Tibial nerve (tissue), 4 donors: ENCODE results near the gene LGR5. TPM values are rescaled to one million over a fixed set of nuclear protein-coding genes. Genes with fewer than 3 reads are reported as not detected.
A peak's percentile ranks its signal among the peaks of the same experiment; 100 is the strongest.

Source experiments
- DNase-seq, 2 donors: peaks; one replicate each; pipeline ENCODE4 v3.0.0-alpha.2; 2019; ENCODE audit warnings: low spot score in 2 of 2
- H3K27ac ChIP-seq, 4 donors: fragments of 200-600 bp; sonication (generic) in 3 of 4; one replicate each; pipeline ENCODE4 v1.5.1; 2017 to 2019; ENCODE audit warnings: mild to moderate bottlenecking in 1 of 4
- H3K27me3 ChIP-seq, 2 donors: fragments of 200-600 bp; sonication (generic) in 1 of 2; one replicate each; pipeline versions ENCODE4 v1.5.1 to v1.6.0; 2017 to 2019
- H3K36me3 ChIP-seq, 3 donors: fragments of 200-600 bp; sonication (generic); one replicate each; pipeline ENCODE4 v1.5.1; 2018 to 2019
- H3K4me1 ChIP-seq, 4 donors: fragments of 200-600 bp; sonication (generic) in 3 of 4; one replicate each; pipeline ENCODE4 v1.5.1; 2017 to 2019
- H3K4me3 ChIP-seq, 4 donors: fragments of 200-600 bp; sonication (generic) in 3 of 4; one replicate each; pipeline ENCODE4 v1.5.1; 2017 to 2019; ENCODE audit warnings: mild to moderate bottlenecking in 1 of 4, moderate library complexity in 1 of 4
- H3K9me3 ChIP-seq, 4 donors: fragments of 200-600 bp; sonication (generic) in 3 of 4; one replicate each; pipeline ENCODE4 v1.5.1; 2017 to 2019
- EP300 ChIP-seq, 2 donors: sonication (generic); formaldehyde crosslinking; IDR thresholded peaks; one replicate each; pipeline ENCODE4 v1.6.1; 2017; ENCODE audit warnings: antibody characterized with exemption in 2 of 2, mild to moderate bottlenecking in 1 of 2
- POLR2A ChIP-seq, 2 donors: fragments of 450-650 bp; IDR thresholded peaks; one replicate each; pipeline ENCODE4 v1.6.1; 2017; ENCODE audit warnings: antibody characterized with exemption in 2 of 2, mild to moderate bottlenecking in 2 of 2, moderate library complexity in 2 of 2
- WGBS, 2 donors: methylation state at CpG; one replicate each; pipeline ENCODE4 v1.1.5; 2018; 5-methylcytosine and 5-hydroxymethylcytosine counted together
- total RNA-seq, 4 donors: library from RNA; depleted of rRNA; stranded (reverse); fragments of >200 nt; gene quantifications; one replicate each; pipeline ENCODE4 v1.1.0, GENCODE V29; 2016
- TF ChIP-seq, protein P1 (sequence below), 5 experiments: fragments of 200-600 bp in 3 of 5; fragments of 450-650 bp in 2 of 5; sonication (generic) in 3 of 5; IDR thresholded peaks; one replicate each; pipeline ENCODE4 v1.5.1; 2016 to 2019; ENCODE audit warnings: antibody characterized with exemption in 5 of 5, mild to moderate bottlenecking in 3 of 5, moderate library complexity in 2 of 5

LGR5 gene
- total RNA-seq, 4 donors from 2014 or later: 1.6 to 11.1 (median 7.7) TPM

DNA sequence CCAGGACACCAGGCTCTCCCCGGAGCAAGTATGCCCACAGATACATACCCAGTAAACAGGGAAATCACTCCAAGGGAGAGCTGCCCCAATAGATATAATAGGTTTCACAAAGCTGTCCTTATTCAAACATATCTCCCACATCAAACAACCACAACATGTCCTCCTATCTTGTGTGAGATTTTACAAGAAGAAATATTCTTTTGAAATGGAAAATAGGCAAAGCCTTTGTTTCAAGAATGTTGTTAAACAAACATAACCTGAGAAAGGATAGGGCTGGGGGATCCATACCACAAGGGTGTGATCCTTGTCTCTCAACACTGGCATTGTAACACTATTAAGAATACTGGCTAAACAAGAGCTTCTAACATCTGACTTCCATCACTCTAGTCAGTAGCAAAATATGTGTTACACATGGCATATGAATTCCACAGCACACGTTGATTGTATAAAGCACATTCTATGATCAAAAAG is 32.9 kb downstream of the LGR5 start:
- Histone ChIP-seq H3K4me3 (no peak overlapping the region), H3K9me3 (no peaks in the 10 kb centered on the region), H3K36me3 (no peaks in the 10 kb centered on the region), H3K27ac (no peak overlapping the region), H3K27me3 (no peaks in the 10 kb centered on the region), H3K4me1 (peaks cover 0 to 6% (median 0%) of the 10 kb centered on the region in 4 donors)
- no peak for DNase-seq
- 37 to 49% methylated on average over 2 of the region's 2 CpGs for WGBS, 2 donors
- TF ChIP-seq EP300 (IDR thresholded peaks at IDR 0.05) (no peak), POLR2A (IDR thresholded peaks at IDR 0.05) (no peak)
- TF ChIP-seq, protein P1, sequence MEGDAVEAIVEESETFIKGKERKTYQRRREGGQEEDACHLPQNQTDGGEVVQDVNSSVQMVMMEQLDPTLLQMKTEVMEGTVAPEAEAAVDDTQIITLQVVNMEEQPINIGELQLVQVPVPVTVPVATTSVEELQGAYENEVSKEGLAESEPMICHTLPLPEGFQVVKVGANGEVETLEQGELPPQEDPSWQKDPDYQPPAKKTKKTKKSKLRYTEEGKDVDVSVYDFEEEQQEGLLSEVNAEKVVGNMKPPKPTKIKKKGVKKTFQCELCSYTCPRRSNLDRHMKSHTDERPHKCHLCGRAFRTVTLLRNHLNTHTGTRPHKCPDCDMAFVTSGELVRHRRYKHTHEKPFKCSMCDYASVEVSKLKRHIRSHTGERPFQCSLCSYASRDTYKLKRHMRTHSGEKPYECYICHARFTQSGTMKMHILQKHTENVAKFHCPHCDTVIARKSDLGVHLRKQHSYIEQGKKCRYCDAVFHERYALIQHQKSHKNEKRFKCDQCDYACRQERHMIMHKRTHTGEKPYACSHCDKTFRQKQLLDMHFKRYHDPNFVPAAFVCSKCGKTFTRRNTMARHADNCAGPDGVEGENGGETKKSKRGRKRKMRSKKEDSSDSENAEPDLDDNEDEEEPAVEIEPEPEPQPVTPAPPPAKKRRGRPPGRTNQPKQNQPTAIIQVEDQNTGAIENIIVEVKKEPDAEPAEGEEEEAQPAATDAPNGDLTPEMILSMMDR (IDR thresholded peaks at IDR 0.05): no peak

DNA sequence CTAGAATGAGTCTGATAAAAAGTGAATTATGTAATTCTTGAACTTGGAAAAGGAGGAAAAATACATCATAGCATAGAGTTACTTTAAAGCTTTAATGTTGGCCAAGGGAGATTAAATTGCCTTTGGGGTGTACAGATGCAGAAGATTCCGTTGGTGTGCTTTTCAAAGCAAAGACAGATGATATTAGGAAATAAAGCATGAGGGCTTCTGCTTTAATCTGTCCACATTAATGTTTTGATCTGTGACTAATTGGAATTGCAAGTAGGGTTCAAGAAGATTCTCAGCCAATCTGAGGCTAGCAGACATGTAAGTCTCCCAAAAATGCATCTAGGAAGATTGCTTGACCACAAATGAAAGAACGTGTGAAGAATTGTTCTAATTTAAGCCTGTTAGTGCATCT is 35.2 kb downstream of the LGR5 start:
- H3K9me3 ChIP-seq: no peaks in the 10 kb centered on the region
- TF ChIP-seq, protein P1 (IDR thresholded peaks at IDR 0.05): no peak
- TF ChIP-seq EP300 (IDR thresholded peaks at IDR 0.05) (no peak), POLR2A (IDR thresholded peaks at IDR 0.05) (no peak)
- H3K27me3 ChIP-seq: no peaks in the 10 kb centered on the region
- no peak overlapping the region for H3K4me3 ChIP-seq
- 66 to 67% methylated on average over 2 of the region's 2 CpGs for WGBS, 2 donors
- H3K4me1 ChIP-seq: peaks cover 0 to 6% (median 0%) of the 10 kb centered on the region in 4 donors
- peak overlapping the region in 2 of 4 donors; percentile 58 to 73 for H3K27ac ChIP-seq
- no peaks in the 10 kb centered on the region for H3K36me3 ChIP-seq
- no peak for DNase-seq

DNA sequence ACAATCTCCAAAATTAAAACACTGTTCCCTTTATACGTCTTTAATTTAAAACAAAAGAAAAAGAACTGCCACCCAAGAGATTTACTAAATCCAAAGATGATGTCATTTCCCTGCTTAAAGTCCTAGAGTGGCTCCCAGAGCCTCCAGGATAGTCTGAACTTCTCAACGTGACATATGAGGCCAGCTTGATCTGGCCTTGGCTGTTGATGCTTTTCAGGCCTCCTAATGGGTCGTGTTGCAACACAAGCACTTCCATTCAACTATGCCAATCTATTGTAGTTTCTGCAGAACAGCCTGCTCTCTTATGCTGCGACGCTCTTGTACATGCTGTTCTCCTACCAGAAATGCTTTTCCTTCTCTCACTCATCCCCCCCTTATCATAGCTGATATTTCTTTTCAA is 35.7 kb downstream of the LGR5 start:
- 39 to 53% methylated on average over 5 of the region's 5 CpGs for WGBS, 2 donors
- peak in 1 of 2 donors; percentile 13 for DNase-seq
- Histone ChIP-seq H3K27me3 (no peaks in the 10 kb centered on the region), H3K4me3 (no peak overlapping the region), H3K4me1 (peaks cover 0 to 6% (median 0%) of the 10 kb centered on the region in 4 donors), H3K9me3 (no peaks in the 10 kb centered on the region), H3K27ac (peak overlapping the region in 2 of 4 donors; percentile 58 to 73), H3K36me3 (no peaks in the 10 kb centered on the region)
- TF ChIP-seq EP300 (IDR thresholded peaks at IDR 0.05) (peak; percentile 18 to 87), POLR2A (IDR thresholded peaks at IDR 0.05) (no peak)

DNA sequence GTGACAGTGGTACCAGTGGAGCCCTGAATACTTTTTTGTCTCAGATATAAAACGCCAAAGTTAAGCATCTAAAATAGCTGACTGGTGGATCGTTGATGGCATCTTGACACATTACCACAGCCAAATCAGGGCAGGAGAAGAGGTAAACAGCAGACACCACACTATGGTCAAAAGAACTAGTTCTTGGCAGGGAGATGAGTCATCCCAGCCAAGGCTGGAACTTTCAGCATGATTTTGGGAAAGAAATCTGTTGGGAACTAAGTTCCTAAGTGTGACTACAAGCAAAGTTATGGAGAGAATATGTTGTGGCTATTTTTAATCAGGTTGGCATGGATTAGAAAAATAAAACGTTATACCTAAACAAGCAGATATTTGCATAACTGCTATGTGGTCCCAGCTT is 36.9 kb downstream of the LGR5 start:
- no peak for TF ChIP-seq POLR2A (IDR thresholded peaks at IDR 0.05)
- TF ChIP-seq, protein P1 (IDR thresholded peaks at IDR 0.05): no peak
- Histone ChIP-seq H3K36me3 (no peaks in the 10 kb centered on the region), H3K27ac (peak overlapping the region in 3 of 4 donors; percentile 36 to 73 (median 67)), H3K27me3 (no peaks in the 10 kb centered on the region), H3K4me3 (no peak overlapping the region), H3K9me3 (no peaks in the 10 kb centered on the region), H3K4me1 (peaks cover 0 to 6% (median 0%) of the 10 kb centered on the region in 4 donors)
- WGBS, 2 donors: 71 to 77% methylated on average over 3 of the region's 3 CpGs
- no peak for DNase-seq

DNA sequence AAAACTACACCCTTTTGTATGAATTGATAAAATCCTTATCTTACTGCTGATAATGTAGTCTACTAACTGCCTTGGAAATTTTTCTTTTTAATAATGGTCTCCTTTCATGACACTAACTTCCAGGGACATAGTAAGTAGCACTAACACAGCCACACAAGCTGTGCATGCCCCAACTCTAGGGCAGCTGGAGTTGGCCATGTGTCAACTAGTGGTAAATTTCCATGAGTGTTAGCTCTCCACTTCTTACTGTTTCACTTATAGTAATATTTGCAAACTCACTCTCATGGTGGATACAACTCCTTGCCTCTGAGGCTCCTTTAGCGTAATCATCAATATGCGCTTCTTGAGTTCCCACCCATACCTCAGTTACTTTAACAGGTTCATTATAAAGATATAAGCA is 38.0 kb downstream of the LGR5 start:
- no peaks in the 10 kb centered on the region for H3K36me3 ChIP-seq

More for the DNA sequence above, 38.0 kb downstream of the LGR5 start:
- WGBS, 2 donors: 94 to 95% methylated on average over 2 of the region's 2 CpGs
- H3K27ac ChIP-seq: no peak overlapping the region
- H3K27me3 ChIP-seq: no peaks in the 10 kb centered on the region
- no peak overlapping the region for H3K4me3 ChIP-seq
- TF ChIP-seq POLR2A (IDR thresholded peaks at IDR 0.05) (no peak), EP300 (IDR thresholded peaks at IDR 0.05) (no peak)
- TF ChIP-seq, protein P1 (IDR thresholded peaks at IDR 0.05): no peak
- H3K4me1 ChIP-seq: peaks cover 0 to 6% (median 0%) of the 10 kb centered on the region in 4 donors
- H3K9me3 ChIP-seq: no peaks in the 10 kb centered on the region
- no peak for DNase-seq
